Liver (tissue), 9 donors: ENCODE measurements around the gene KLF12. TPM values are rescaled to one million over a fixed set of nuclear protein-coding genes. Genes with fewer than 3 reads are reported as not detected.

ENCODE experiments used
- DNase-seq: peaks from one replicate; pipeline ENCODE4 v3.0.0-alpha.2; 2017; ENCODE audit warnings: low spot score
- H3K27ac ChIP-seq, 2 donors: one replicate each; pipeline ENCODE4 v1.7.0; 2013; ENCODE audit warnings: inconsistent platforms in 2 of 2, low read length in 2 of 2, control low read depth in 1 of 2, low read depth in 1 of 2, mild to moderate bottlenecking in 1 of 2
- H3K27me3 ChIP-seq, 4 donors: one replicate each; pipeline versions ENCODE4 v1.6.1 to v1.7.0; 2013; ENCODE audit warnings: low read length in 3 of 4, inconsistent platforms in 1 of 4, mild to moderate bottlenecking in 1 of 4, moderate library complexity in 1 of 4; ENCODE audit not compliant: control insufficient read depth in 4 of 4, insufficient read depth in 4 of 4
- H3K36me3 ChIP-seq, 4 donors: one replicate each; pipeline versions ENCODE4 v1.6.1 to v1.7.0; 2013; ENCODE audit warnings: low read length in 3 of 4, mild to moderate bottlenecking in 3 of 4, low read depth in 1 of 4, moderate library complexity in 1 of 4; ENCODE audit not compliant: control insufficient read depth in 4 of 4, insufficient read depth in 3 of 4
- H3K4me1 ChIP-seq, 4 donors: one replicate each; pipeline versions ENCODE4 v1.6.1 to v1.7.0; 2013; ENCODE audit warnings: low read length in 3 of 4, mild to moderate bottlenecking in 3 of 4, moderate library complexity in 1 of 4; ENCODE audit not compliant: control insufficient read depth in 4 of 4, insufficient read depth in 4 of 4
- H3K4me3 ChIP-seq, 3 donors: one replicate each; pipeline versions ENCODE4 v1.6.1 to v1.7.0; 2013; ENCODE audit warnings: low read length in 3 of 3, control low read depth in 1 of 3, low read depth in 1 of 3, mild to moderate bottlenecking in 1 of 3
- H3K9ac ChIP-seq, 2 donors: one replicate each; pipeline ENCODE4 v1.7.0; 2013; ENCODE audit warnings: low read length in 2 of 2, mild to moderate bottlenecking in 2 of 2, moderate library complexity in 2 of 2, control low read depth in 1 of 2, low read depth in 1 of 2
- H3K9me3 ChIP-seq, 4 donors: one replicate each; pipeline versions ENCODE4 v1.6.1 to v1.7.0; 2013; ENCODE audit warnings: low read length in 3 of 4; ENCODE audit not compliant: control insufficient read depth in 4 of 4
- EGR1 ChIP-seq, 2 donors: IDR thresholded peaks; 2 replicates each; pipeline ENCODE4 v1.6.1; 2016 to 2018; ENCODE audit warnings: antibody characterized with exemption in 2 of 2, low read depth in 2 of 2
- FOXA1 ChIP-seq: IDR thresholded peaks from 2 replicates; pipeline ENCODE4 v1.6.1; 2016; ENCODE audit warnings: antibody characterized with exemption
- FOXA2 ChIP-seq: IDR thresholded peaks from 2 replicates; pipeline ENCODE4 v1.6.1; 2016; ENCODE audit warnings: antibody characterized with exemption
- GABPA ChIP-seq, 2 donors: IDR thresholded peaks in 1 of 2; conservative IDR thresholded peaks in 1 of 2; 2 replicates each; pipeline ENCODE4 v1.6.1; 2016; ENCODE audit warnings: antibody characterized with exemption in 2 of 2, mild to moderate bottlenecking in 1 of 2, moderate library complexity in 1 of 2
- HNF4A ChIP-seq, 2 donors: conservative IDR thresholded peaks; 2 replicates each; pipeline ENCODE4 v1.6.1; 2016; ENCODE audit warnings: antibody characterized with exemption in 2 of 2, mild to moderate bottlenecking in 2 of 2
- HNF4G ChIP-seq: IDR thresholded peaks from 2 replicates; pipeline ENCODE4 v1.6.1; 2016; ENCODE audit warnings: antibody characterized with exemption
- JUND ChIP-seq, 2 donors: IDR thresholded peaks; 2 replicates each; pipeline ENCODE4 v1.6.1; 2016; ENCODE audit warnings: antibody characterized with exemption in 2 of 2
- NR2F2 ChIP-seq: IDR thresholded peaks from 2 replicates; pipeline ENCODE4 v1.6.1; 2016; ENCODE audit warnings: antibody characterized with exemption
- RAD21 ChIP-seq, 2 donors: IDR thresholded peaks; 2 replicates each; pipeline ENCODE4 v1.6.1; 2016; ENCODE audit warnings: antibody characterized with exemption in 2 of 2, mild to moderate bottlenecking in 2 of 2
- RXRA ChIP-seq, 2 donors: IDR thresholded peaks; 2 replicates each; pipeline ENCODE4 v1.6.1; 2017 to 2018; ENCODE audit warnings: antibody characterized with exemption in 2 of 2, mild to moderate bottlenecking in 1 of 2
- SP1 ChIP-seq: IDR thresholded peaks from 2 replicates; pipeline ENCODE4 v1.6.1; 2018; ENCODE audit warnings: antibody characterized with exemption, mild to moderate bottlenecking
- TAF1 ChIP-seq: conservative IDR thresholded peaks from 2 replicates; pipeline ENCODE4 v1.6.1; 2016; ENCODE audit warnings: antibody characterized with exemption, mild to moderate bottlenecking
- YY1 ChIP-seq: IDR thresholded peaks from 2 replicates; pipeline ENCODE4 v1.6.1; 2016; ENCODE audit warnings: antibody characterized with exemption, mild to moderate bottlenecking
- WGBS: extraction: QIAGEN DNeasy Blood & Tissue Kit; methylation state at CpG from one replicate; pipeline ENCODE4 v1.1.7; 2013; 5-methylcytosine and 5-hydroxymethylcytosine counted together
- polyA plus RNA-seq, 2 donors: library from polyadenylated mRNA; stranded (reverse) in 1 of 2; unstranded in 1 of 2; fragments of 200-250 nt in 1 of 2; fragments of >200 nt in 1 of 2; fragmentation: Nextera tagmentation in 1 of 2; extraction: Ambion mirVana in 1 of 2; gene quantifications; one replicate each; pipeline versions ENCODE4 v1.2.1 to v1.2.3, GENCODE V29; 2013 to 2015
- total RNA-seq, 2 donors: library from RNA; depleted of rRNA; stranded (reverse); fragments of >200 nt; gene quantifications; one replicate each; pipeline ENCODE4 v1.2.3, GENCODE V29; 2014
- TF ChIP-seq, protein P1 (sequence below): IDR thresholded peaks from 2 replicates; pipeline ENCODE4 v1.6.1; 2016; ENCODE audit warnings: antibody characterized with exemption
- TF ChIP-seq, protein P2 (sequence below): IDR thresholded peaks from 2 replicates; pipeline ENCODE4 v1.6.1; 2016; ENCODE audit warnings: antibody characterized with exemption
- TF ChIP-seq, protein P3 (sequence below): fragments of 150-350 bp; IDR thresholded peaks from 2 replicates; pipeline ENCODE4 v1.5.1; 2017; ENCODE audit warnings: improper control_type of control experiment, low read depth, low read length; ENCODE audit not compliant: missing input control
- TF ChIP-seq, protein P4 (sequence below): IDR thresholded peaks from 2 replicates; pipeline ENCODE4 v1.6.1; 2016; ENCODE audit warnings: antibody characterized with exemption, mild to moderate bottlenecking
- TF ChIP-seq, protein P5 (sequence below): IDR thresholded peaks from 2 replicates; pipeline ENCODE4 v1.6.1; 2016; ENCODE audit warnings: antibody characterized with exemption
- donor health status: healthy.
- donor health status: healthy.
- donor health status: healthy.
- donor health status: healthy.
- donor health status: healthy.

Gene KLF12
- total and polyA plus RNA-seq, 4 donors, result 2.4 to 15.9 (median 11.3) TPM

DNA sequence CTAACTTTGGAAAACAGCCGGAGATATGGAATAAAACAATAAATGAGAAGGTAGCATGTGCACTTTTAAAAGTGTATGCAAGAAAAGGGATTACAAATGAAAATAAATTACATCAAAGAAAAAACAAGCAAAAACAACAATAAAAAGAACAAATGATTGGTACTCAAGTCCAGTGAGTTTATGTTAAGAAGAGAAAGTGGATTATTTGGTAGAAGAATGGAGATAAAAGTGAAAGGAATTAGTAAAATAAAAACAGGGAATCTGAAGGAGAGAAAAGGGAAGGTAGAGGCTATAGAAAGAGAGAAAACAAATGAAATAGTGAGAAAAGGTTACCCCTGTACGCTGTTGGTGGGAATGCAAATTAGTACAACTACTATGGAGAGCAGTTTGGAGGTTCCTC lies 28.6 kb upstream of the KLF12 start:
- DNase-seq, result no peak
- peak overlapping the region in 1 of 2 donors; percentile 60 for H3K9ac ChIP-seq
- peaks cover 0 to 4% (median 0%) of the 10 kb centered on the region in 4 donors for H3K36me3 ChIP-seq
- peak overlapping the region; percentile 51 to 54 for H3K27ac ChIP-seq
- TF ChIP-seq EGR1 (IDR thresholded peaks at IDR 0.05; ENCODE audit: low read depth in 2 of 2) (no peak), RXRA (IDR thresholded peaks at IDR 0.05) (no peak), YY1 (no peak), NR2F2 (no peak), HNF4G (no peak), TAF1 (no peak), GABPA (IDR thresholded peaks at IDR 0.05 in 1 of 2, conservative IDR thresholded peaks at IDR 0.05 in 1 of 2) (no peak), HNF4A (conservative IDR thresholded peaks at IDR 0.05) (no peak), RAD21 (IDR thresholded peaks at IDR 0.05) (no peak), FOXA2 (no peak)
- TF ChIP-seq, protein P1, sequence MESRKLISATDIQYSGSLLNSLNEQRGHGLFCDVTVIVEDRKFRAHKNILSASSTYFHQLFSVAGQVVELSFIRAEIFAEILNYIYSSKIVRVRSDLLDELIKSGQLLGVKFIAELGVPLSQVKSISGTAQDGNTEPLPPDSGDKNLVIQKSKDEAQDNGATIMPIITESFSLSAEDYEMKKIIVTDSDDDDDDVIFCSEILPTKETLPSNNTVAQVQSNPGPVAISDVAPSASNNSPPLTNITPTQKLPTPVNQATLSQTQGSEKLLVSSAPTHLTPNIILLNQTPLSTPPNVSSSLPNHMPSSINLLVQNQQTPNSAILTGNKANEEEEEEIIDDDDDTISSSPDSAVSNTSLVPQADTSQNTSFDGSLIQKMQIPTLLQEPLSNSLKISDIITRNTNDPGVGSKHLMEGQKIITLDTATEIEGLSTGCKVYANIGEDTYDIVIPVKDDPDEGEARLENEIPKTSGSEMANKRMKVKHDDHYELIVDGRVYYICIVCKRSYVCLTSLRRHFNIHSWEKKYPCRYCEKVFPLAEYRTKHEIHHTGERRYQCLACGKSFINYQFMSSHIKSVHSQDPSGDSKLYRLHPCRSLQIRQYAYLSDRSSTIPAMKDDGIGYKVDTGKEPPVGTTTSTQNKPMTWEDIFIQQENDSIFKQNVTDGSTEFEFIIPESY, result no peak
- TF ChIP-seq, protein P2, sequence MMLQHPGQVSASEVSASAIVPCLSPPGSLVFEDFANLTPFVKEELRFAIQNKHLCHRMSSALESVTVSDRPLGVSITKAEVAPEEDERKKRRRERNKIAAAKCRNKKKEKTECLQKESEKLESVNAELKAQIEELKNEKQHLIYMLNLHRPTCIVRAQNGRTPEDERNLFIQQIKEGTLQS, result no peak
- TF ChIP-seq, protein P3, sequence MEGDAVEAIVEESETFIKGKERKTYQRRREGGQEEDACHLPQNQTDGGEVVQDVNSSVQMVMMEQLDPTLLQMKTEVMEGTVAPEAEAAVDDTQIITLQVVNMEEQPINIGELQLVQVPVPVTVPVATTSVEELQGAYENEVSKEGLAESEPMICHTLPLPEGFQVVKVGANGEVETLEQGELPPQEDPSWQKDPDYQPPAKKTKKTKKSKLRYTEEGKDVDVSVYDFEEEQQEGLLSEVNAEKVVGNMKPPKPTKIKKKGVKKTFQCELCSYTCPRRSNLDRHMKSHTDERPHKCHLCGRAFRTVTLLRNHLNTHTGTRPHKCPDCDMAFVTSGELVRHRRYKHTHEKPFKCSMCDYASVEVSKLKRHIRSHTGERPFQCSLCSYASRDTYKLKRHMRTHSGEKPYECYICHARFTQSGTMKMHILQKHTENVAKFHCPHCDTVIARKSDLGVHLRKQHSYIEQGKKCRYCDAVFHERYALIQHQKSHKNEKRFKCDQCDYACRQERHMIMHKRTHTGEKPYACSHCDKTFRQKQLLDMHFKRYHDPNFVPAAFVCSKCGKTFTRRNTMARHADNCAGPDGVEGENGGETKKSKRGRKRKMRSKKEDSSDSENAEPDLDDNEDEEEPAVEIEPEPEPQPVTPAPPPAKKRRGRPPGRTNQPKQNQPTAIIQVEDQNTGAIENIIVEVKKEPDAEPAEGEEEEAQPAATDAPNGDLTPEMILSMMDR, result no peak
- peaks cover 4 to 40% (median 33%) of the 10 kb centered on the region in 4 donors for H3K4me1 ChIP-seq
- H3K9me3 ChIP-seq, result no peaks in the 10 kb centered on the region
- H3K27me3 ChIP-seq, result no peaks in the 10 kb centered on the region
- H3K4me3 ChIP-seq, result peak overlapping the region in 1 of 3 donors; percentile 17
- 80% methylated on average over 2 of the region's 2 CpGs for WGBS

DNA sequence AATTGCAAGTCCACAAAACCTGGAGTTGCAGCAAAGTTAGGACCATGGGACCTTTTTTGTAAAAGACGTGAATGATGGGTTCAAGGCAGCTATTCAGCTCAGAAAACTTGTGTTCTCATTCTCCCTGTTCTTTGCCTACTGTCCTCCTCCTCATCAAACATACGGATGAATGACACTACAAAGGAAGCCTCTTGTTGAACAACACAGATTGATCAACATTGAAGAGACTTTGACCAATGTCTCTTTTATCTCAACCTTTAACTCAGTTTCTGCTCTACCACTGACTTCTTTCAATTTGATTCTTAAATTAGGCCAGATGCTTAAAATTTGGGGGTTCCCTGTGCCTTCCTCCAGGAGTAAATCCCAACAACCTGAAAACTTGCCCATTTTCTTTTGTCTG lies 27.9 kb upstream of the KLF12 start:
- Histone ChIP-seq H3K9me3 (no peaks in the 10 kb centered on the region), H3K9ac (peak overlapping the region in 1 of 2 donors; percentile 60), H3K27me3 (no peaks in the 10 kb centered on the region), H3K27ac (peak overlapping the region; percentile 51 to 54), H3K4me3 (peak overlapping the region in 1 of 3 donors; percentile 17), H3K4me1 (peaks cover 4 to 40% (median 33%) of the 10 kb centered on the region in 4 donors), H3K36me3 (peaks cover 0 to 5% (median 0%) of the 10 kb centered on the region in 4 donors)
- 35% methylated on average over 2 of the region's 2 CpGs for WGBS
- TF ChIP-seq RAD21 (IDR thresholded peaks at IDR 0.05) (peak; percentile 47 to 58), HNF4G (peak; percentile 82), SP1 (peak; percentile 80), HNF4A (conservative IDR thresholded peaks at IDR 0.05) (peak; percentile 92 to 93), NR2F2 (no peak), FOXA2 (peak; percentile 73), JUND (IDR thresholded peaks at IDR 0.05) (peak in 1 of 2 donors; percentile 22), TAF1 (peak; percentile 32), YY1 (peak; percentile 51), RXRA (IDR thresholded peaks at IDR 0.05) (peak; percentile 74 to 85), GABPA (IDR thresholded peaks at IDR 0.05 in 1 of 2, conservative IDR thresholded peaks at IDR 0.05 in 1 of 2) (no peak), EGR1 (IDR thresholded peaks at IDR 0.05; ENCODE audit: low read depth in 2 of 2) (no peak), FOXA1 (peak; percentile 43)
- TF ChIP-seq, protein P1, result peak; percentile 60
- TF ChIP-seq, protein P4, sequence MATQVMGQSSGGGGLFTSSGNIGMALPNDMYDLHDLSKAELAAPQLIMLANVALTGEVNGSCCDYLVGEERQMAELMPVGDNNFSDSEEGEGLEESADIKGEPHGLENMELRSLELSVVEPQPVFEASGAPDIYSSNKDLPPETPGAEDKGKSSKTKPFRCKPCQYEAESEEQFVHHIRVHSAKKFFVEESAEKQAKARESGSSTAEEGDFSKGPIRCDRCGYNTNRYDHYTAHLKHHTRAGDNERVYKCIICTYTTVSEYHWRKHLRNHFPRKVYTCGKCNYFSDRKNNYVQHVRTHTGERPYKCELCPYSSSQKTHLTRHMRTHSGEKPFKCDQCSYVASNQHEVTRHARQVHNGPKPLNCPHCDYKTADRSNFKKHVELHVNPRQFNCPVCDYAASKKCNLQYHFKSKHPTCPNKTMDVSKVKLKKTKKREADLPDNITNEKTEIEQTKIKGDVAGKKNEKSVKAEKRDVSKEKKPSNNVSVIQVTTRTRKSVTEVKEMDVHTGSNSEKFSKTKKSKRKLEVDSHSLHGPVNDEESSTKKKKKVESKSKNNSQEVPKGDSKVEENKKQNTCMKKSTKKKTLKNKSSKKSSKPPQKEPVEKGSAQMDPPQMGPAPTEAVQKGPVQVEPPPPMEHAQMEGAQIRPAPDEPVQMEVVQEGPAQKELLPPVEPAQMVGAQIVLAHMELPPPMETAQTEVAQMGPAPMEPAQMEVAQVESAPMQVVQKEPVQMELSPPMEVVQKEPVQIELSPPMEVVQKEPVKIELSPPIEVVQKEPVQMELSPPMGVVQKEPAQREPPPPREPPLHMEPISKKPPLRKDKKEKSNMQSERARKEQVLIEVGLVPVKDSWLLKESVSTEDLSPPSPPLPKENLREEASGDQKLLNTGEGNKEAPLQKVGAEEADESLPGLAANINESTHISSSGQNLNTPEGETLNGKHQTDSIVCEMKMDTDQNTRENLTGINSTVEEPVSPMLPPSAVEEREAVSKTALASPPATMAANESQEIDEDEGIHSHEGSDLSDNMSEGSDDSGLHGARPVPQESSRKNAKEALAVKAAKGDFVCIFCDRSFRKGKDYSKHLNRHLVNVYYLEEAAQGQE, result peak; percentile 38
- TF ChIP-seq, protein P5, sequence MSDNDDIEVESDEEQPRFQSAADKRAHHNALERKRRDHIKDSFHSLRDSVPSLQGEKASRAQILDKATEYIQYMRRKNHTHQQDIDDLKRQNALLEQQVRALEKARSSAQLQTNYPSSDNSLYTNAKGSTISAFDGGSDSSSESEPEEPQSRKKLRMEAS, result peak; percentile 43
- TF ChIP-seq, protein P3, result no peak
- TF ChIP-seq, protein P2, result no peak
- DNase-seq, result no peak
